HPDE6-E6E7 (cell line): ENCODE data around the gene FRMD4B.

Experiments used
- DNase-seq: peaks from one replicate; pipeline ENCODE4 v3.0.0; 2011; ENCODE audit warnings: missing footprints; ENCODE audit errors: extremely low spot score

FRMD4B gene

DNA sequence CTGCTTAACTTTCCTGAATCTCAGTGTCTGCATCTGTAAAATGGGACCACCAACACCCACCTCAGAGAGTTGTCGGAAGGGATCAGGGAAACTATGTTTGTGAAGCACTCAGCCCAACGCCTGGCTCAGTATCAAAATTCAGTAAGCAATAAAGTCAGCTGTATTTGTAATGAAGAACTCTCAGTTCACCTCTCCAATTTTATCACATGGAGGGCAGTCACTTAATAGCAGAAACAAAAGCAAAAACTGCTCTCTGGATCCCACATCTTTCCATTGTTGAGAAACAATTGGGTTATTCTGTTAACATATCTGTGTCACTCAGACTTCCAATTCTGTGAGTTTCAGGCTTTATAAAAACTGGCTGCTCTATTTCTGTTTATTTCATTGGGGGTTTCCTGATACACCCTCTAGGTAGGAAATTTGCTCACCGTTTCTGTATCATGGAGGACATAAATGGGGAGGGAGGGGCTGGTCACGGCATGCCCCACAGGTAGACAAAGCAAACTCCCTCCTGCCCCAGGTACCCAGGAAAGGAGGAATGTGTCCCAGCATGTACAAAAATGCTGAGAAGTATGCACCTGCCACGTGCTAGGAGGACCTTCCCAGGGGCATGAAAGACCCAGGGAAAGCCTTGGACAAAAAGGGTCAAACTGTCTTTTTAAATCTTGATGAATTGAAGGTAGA lies 182.1 kb downstream of the FRMD4B start:
- DNase-seq, result no peak

DNA sequence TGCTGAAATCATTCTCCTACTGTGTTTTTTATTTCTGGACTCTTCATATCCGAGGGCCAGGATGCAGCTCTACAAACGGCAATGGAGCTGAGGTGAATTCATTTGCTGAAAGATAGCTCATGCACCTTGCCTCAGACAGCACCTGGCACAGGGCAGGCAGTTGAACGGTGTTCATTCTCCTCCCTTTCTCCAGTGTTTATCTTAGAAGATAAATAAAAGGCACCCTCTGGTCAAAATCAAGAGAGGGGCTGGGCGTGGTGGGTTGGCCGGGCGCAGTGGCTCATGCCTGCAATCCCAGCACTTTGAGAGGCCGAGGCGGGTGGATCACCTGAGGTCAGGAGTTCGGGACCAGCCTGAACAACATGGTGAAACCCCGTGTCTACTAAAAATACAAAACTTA lies 184.2 kb downstream of the FRMD4B start:
- DNase-seq, result no peak

DNA sequence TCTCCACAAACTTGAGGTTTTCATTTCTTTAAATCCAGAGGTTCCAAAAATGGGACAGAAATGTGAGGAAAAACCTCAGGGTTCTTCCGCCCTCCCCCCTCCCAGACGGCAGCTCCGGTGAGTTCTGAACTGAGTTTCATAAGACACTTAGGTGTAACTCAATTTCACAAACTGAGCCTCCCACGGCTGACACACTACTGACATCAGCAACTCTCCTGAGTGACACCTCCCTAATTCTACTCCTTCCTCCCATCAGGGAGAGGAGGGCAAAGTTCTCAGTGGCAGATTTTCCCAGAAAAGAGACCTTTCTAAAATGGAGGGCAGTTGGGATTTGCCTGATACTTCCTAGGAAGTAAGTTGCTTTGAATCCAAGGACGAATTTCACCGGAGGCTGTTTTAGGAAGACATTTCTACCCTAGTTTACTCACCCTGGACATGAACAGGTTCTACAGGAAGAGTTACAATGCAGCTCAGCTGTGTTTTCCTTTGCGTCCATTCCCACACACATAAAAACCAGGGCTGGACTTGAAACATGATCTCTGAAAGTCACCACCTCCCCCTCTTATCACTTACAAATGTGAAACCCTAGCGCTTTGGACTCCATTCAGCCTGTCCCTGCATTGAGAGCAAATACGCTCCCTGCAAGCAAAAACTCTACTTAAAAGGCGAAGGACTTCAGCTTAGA lies 185.4 kb downstream of the FRMD4B start:
- peak; percentile 40 for DNase-seq

GRCh38 chr3:69199942-69200341 lies 185.9 kb downstream of the FRMD4B start:
- DNase-seq, result no peak

DNA sequence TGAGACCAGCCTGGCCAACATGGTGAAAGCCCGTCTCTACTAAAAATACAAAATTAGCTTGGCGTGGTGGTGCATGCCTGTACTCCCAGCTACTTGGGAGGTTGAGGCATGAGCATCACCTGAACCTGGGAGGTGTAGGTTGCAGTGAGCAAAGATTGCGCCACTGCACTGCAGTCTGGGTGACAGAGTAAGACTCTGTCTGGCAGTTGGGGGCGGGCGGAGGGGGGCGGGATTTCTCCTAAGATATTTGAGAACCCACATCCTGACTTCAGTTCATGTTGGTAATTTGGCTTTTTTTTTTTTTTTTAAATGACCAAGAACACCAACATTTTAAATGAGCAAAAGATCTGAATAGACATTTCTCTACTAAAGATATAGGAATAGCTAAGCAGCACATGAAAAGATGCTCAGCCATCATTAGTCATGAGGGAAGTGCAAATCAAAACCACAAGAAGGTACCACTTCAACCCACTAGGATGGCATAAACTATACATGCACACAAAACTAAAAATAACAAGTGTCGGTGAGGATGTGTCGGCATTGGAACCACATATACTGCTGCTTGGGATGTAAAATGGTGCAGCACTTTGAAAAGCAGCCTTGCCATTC lies 187.9 kb downstream of the FRMD4B start:
- DNase-seq, result no peak

GRCh38 chr3:69197455-69197854 lies 188.4 kb downstream of the FRMD4B start:
- no peak for DNase-seq

DNA sequence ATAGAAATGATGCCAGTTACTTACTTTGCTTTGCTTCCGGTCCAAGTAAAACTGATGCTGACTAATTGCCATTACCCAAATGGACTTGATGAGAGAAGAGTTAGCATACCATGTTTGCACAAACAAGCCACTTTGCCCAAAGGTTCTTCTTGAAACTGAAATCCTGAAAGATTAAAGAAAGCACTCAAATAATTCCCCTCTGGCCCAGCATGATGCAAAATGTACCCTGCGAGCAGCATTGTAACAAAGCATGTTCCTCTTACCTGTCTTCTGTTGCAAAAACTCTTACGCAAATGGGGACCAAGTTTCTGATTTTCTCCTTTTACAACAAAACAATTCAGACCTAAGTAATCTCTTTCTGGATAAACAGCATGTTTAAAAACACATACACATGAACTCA lies 189.0 kb downstream of the FRMD4B start:
- no peak for DNase-seq

- DNase-seq, result no peak
Measured at GRCh38 chr3:69194431-69195165, 191.3 kb downstream of the FRMD4B start.

GRCh38 chr3:69193749-69194148 lies 192.1 kb downstream of the FRMD4B start:
- no peak for DNase-seq

DNA sequence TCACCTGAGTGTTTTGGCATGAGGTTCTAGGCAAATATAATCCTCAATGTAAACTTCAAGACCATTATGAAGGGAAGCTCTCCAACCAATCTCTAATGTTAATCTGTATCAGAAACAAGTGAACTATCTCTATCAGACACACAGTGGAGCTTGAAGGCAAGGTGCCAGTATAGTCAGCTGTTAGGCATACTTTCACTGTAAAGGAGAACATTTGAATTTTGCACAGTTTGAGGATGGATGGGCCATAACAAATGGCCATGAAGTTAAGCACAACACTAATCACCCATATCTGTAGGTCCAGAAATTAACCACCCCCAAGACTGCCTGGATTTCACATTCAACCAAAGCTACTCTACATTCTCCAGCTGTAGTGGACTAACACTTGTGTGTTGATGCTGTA lies 194.4 kb downstream of the FRMD4B start:
- no peak for DNase-seq

DNA sequence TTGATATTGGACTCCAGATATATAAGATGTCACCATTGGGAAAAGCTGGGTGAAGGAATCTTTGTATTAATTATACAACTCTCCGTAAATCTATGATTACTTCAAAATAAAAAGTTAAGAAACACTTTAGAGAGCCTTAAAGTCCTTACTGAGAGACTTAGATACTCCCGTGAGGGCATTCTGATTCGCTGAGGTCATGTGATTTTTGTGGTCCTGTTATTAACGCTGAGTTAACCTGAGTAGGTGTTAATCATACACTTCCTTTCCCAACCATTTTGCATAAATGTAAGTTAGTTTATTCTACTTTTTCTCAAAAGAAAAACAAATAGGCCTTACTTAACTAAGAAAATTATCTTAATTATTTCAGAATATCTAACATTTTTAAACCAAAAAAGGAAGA lies 196.4 kb downstream of the FRMD4B start:
- DNase-seq, result no peak

GRCh38 chr3:69186575-69187093 lies 199.3 kb downstream of the FRMD4B start:
- DNase-seq, result no peak

DNA sequence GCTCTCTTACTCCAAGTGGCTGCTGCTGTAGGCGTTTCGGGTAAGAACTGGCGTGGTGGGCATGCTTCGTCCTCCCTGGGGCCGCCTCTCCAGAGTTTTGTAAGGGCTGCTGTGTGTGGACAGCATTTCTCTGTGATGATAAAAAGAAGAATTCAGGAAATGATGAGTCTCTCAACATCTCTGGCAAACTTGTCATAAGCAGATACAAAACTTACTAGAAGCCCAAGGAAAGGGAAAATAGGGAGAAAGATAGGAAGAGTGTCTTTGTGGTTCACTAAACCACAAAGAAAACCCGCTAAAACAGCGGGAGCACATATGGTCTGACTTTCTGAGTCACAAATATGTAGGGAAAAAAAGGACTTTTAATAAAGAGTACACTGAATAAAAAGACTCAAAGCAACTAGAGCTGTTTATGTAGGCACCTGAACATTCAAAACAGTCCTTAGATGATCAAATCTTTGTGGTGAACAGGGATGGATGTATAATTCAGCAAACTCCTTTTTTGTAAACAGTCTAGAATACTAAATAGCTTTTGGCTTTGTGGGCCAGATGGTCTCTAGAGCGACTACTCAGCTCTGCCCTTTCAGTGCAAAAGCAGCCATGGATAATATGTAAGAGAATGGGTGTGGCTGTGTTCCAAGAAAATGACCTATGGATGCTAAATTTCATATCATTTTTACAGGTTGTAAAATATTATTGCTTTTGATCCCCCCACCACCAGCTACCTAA lies 203.1 kb downstream of the FRMD4B start:
- no peak for DNase-seq

- DNase-seq, result no peak
Measured at GRCh38 chr3:69181592-69182211, 204.2 kb downstream of the FRMD4B start.

DNA sequence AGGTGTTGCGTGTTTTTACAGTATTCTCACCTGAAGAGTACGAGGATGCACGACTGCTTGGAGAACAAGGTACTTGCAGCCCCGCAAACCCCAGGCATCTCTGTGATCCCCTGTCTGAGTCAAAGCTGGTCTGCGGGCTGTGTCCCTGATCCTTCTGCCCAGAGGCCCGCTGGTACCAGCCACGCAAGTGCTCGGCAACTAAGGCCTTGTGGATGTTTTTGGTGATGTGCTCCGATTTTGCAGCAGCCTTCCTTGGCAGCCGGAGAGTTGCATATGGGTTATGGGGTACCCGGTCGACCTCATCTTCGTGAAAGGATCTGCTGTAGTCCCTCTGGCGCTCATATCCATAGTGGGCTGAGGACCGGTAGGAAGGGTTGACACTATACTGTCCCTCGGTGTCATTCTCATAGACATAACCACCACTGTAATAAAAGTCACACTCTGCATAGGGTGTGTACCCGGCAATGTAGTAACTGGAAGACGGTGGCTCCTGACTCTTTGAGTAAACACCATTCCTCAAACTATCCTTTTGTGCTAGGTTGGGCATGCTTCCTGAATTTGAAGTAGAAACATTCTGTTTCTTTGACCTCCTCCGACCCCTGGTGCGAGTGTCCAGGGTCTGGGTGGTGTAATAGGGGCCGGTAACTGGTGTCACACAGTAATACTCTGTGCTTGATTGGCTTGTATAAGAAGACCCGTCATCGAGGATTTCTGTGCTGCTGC lies 204.9 kb downstream of the FRMD4B start:
- no peak for DNase-seq

- no peak for DNase-seq
Measured at GRCh38 chr3:69179740-69180372, 206.0 kb downstream of the FRMD4B start.

GRCh38 chr3:69178838-69179739 lies 206.8 kb downstream of the FRMD4B start:
- DNase-seq, result peak; percentile 25

DNA sequence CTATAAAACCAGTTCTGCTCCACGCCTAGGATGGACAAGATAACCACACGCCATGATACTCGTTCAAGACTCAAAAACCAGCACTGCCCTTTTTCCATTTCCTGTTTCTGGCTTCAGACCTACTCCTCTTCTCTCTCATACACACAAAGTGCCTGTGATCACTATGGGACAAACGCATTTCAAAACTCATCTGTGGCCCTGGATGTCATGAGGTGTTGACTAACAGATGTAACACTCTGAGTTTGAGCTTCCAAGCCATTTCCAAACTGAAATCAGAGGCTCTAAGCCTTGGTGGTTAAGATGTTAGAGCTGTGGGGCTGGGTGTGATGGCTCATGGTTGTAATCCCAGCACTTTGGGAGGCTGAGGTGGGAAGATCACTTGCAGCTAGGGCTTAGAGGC lies 207.8 kb downstream of the FRMD4B start:
- no peak for DNase-seq
